Ovary (tissue), 9 donors: ENCODE results near the gene PCED1B. TPM values are rescaled to one million over a fixed set of nuclear protein-coding genes. Genes with fewer than 3 reads are reported as not detected.
A peak's percentile ranks its signal among the peaks of the same experiment; 100 is the strongest.

Experiments
- DNase-seq, 5 donors: peaks; one replicate each; pipeline ENCODE4 v3.0.0-alpha.2; 2019 to 2020
- H3K27ac ChIP-seq, 2 donors: fragments of 200-600 bp; one replicate each; pipeline versions ENCODE4 v1.5.1 to v1.8.0; 2019 to 2022
- H3K27me3 ChIP-seq: fragments of 200-600 bp; one replicate; pipeline ENCODE4 v1.8.0; 2022
- H3K36me3 ChIP-seq: fragments of 200-600 bp; sonication (generic); one replicate; pipeline ENCODE4 v1.5.1; 2019
- H3K4me1 ChIP-seq: one replicate; pipeline ENCODE4 v1.8.1; 2013; ENCODE audit warnings: mild to moderate bottlenecking, moderate library complexity; ENCODE audit not compliant: insufficient read depth
- H3K4me3 ChIP-seq: fragments of 200-600 bp; sonication (generic); one replicate; pipeline ENCODE4 v1.5.1; 2017
- H3K9me3 ChIP-seq, 2 donors: fragments of 200-600 bp in 1 of 2; sonication (generic) in 1 of 2; one replicate each; pipeline versions ENCODE4 v1.5.1 to v1.8.1; 2013 to 2019; ENCODE audit warnings: mild to moderate bottlenecking in 1 of 2, moderate library complexity in 1 of 2
- CTCF ChIP-seq, 3 donors: fragments of 450-650 bp in 2 of 3; fragments of 200-600 bp in 1 of 3; IDR thresholded peaks; one replicate each; pipeline versions ENCODE4 v1.5.1 to v1.8.0; 2016 to 2022; ENCODE audit warnings: antibody characterized with exemption in 3 of 3, mild to moderate bottlenecking in 1 of 3
- EP300 ChIP-seq: sonication (generic); formaldehyde crosslinking; IDR thresholded peaks from one replicate; pipeline ENCODE4 v1.6.1; 2017; ENCODE audit warnings: antibody characterized with exemption
- POLR2A ChIP-seq: fragments of 450-650 bp; IDR thresholded peaks from one replicate; pipeline ENCODE4 v1.6.1; 2017; ENCODE audit warnings: antibody characterized with exemption, mild to moderate bottlenecking, moderate library complexity
- WGBS, 3 donors: extraction: QIAGEN DNeasy Blood & Tissue Kit in 1 of 3; methylation state at CpG; one replicate each; pipeline versions ENCODE4 v1.1.5 to v1.1.7; 2013 to 2017; 5-methylcytosine and 5-hydroxymethylcytosine counted together
- intact Hi-C, 4 donors: fragments of 100-400 bp; cut with DNase I; formaldehyde crosslinking; loops; one replicate each; pipeline versions ENCODE4 v1.11.0 to v1.15.1; 2022 to 2023
- polyA plus RNA-seq, 2 donors: library from polyadenylated mRNA; stranded (reverse); fragments of 200-250 nt in 1 of 2; fragments of 350-450 nt in 1 of 2; fragmentation: Illumina TruSeq in 1 of 2; extraction: RNeasy Lipid Tissue Mini Kit (QIAGEN cat#74804) in 1 of 2; gene quantifications; one replicate each; pipeline ENCODE4 v1.2.3, GENCODE V29; 2013 to 2014
- total RNA-seq, 7 donors: library from RNA; depleted of rRNA in 2 of 7; stranded (reverse); fragments of >200 nt in 2 of 7; fragmentation: NEBNext Ultra II Directional in 3 of 7; extraction: Animal tissue kit (Norgen Biotek cat#: 25700) in 3 of 7; gene quantifications; one replicate each; pipeline versions ENCODE4 v1.1.0 to v1.2.4, GENCODE V29; 2016 to 2023
- donor health status: DM: no; HTN: no; CAD: no; lungs with moderate emphysema.
- donor health status: DM: no; HTN: no; CAD: no.
- donor health status: Bipolar disorder and iron deficiency.
- donor health status: DM: yes; HTN: yes; CAD: no.
- donor health status: DM: no; HTN: no; CAD: no.
- donor health status: DM: yes; HTN: yes; CAD: no.

Gene PCED1B
- total and polyA plus RNA-seq, 9 donors: 9.9 to 27.2 (median 13.0) TPM

DNA sequence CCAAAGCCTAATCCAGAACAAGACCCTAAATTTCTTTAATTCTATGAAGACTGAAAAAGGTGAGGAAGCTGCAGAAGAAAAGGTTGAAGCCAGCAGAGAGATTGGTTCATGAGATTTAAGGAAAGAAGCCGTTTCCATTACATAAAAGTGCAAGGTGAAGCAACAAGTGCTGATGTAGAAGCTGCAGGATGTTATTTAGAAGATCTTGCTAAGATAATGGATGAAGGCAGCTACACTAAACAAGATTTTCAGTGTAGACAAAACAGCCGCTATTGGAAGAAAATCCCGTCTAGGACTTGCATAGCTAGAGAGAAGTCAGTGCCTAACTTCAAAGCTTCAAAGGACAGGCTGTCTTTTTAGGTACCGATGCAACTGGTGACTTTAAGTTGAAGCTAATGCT is 65.8 kb downstream of the PCED1B start:
- DNase-seq: no peak
- intact Hi-C loops: no loop called here
- no peaks in the 10 kb centered on the region for H3K27me3 ChIP-seq
- no peaks in the 10 kb centered on the region for H3K4me1 ChIP-seq
- no peak overlapping the region for H3K4me3 ChIP-seq
- no peak overlapping the region for H3K27ac ChIP-seq
- TF ChIP-seq EP300 (no peak), CTCF (IDR thresholded peaks at IDR 0.05) (no peak), POLR2A (no peak)
- no peaks in the 10 kb centered on the region for H3K9me3 ChIP-seq
- no peaks in the 10 kb centered on the region for H3K36me3 ChIP-seq
- WGBS, 3 donors: 66 to 75% (median 67%) methylated on average over 4 of the region's 4 CpGs

GRCh38 chr12:47147739-47148138 is 68.3 kb downstream of the PCED1B start:
- Histone ChIP-seq H3K36me3 (no peaks in the 10 kb centered on the region), H3K27ac (no peak overlapping the region), H3K27me3 (no peaks in the 10 kb centered on the region), H3K4me1 (no peaks in the 10 kb centered on the region), H3K4me3 (no peak overlapping the region), H3K9me3 (no peaks in the 10 kb centered on the region)
- no peak for DNase-seq
- WGBS, 3 donors: 8 to 49% (median 24%) methylated on average over 2 of the region's 2 CpGs
- intact Hi-C loops: no loop called here
- TF ChIP-seq POLR2A: no peak

GRCh38 chr12:47149146-47149545 is 69.7 kb downstream of the PCED1B start:
- Histone ChIP-seq H3K9me3 (no peaks in the 10 kb centered on the region), H3K4me3 (no peak overlapping the region), H3K27me3 (no peaks in the 10 kb centered on the region), H3K36me3 (no peaks in the 10 kb centered on the region), H3K27ac (no peak overlapping the region), H3K4me1 (no peaks in the 10 kb centered on the region)
- WGBS, 3 donors: 65 to 98% (median 75%) methylated on average over 3 of the region's 3 CpGs
- no peak for DNase-seq
- TF ChIP-seq POLR2A: no peak
- TF ChIP-seq EP300: no peak
- TF ChIP-seq CTCF (IDR thresholded peaks at IDR 0.05): no peak
- intact Hi-C loops: no loop called here

- Histone ChIP-seq H3K4me3 (no peak overlapping the region), H3K9me3 (no peaks in the 10 kb centered on the region), H3K27ac (no peak overlapping the region), H3K27me3 (no peaks in the 10 kb centered on the region), H3K4me1 (peaks cover 4% of the 10 kb centered on the region), H3K36me3 (no peaks in the 10 kb centered on the region)
- intact Hi-C loops: no loop called here
- TF ChIP-seq CTCF (IDR thresholded peaks at IDR 0.05) (no peak), POLR2A (no peak), EP300 (no peak)
- no peak for DNase-seq
- WGBS, 3 donors: 90 to 99% (median 91%) methylated on average over 1 of the region's 1 CpG
Measured at GRCh38 chr12:47152095-47152494, 72.7 kb downstream of the PCED1B start.

- WGBS, 3 donors: 9 to 27% (median 10%) methylated on average over 3 of the region's 3 CpGs
- no peak for TF ChIP-seq CTCF (IDR thresholded peaks at IDR 0.05)
- no peak for TF ChIP-seq POLR2A
- no peak for TF ChIP-seq EP300
Measured at GRCh38 chr12:47155457-47156166, 76.2 kb downstream of the PCED1B start.

More at GRCh38 chr12:47155457-47156166, 76.2 kb downstream of the PCED1B start:
- no peaks in the 10 kb centered on the region for H3K9me3 ChIP-seq
- no peak for DNase-seq
- peak overlapping the region in 1 of 2 donors; percentile 77 for H3K27ac ChIP-seq
- H3K4me3 ChIP-seq: no peak overlapping the region
- H3K36me3 ChIP-seq: no peaks in the 10 kb centered on the region
- H3K27me3 ChIP-seq: no peaks in the 10 kb centered on the region
- H3K4me1 ChIP-seq: peaks cover 4% of the 10 kb centered on the region
- intact Hi-C loops: no loop called here
